ENCODE data around the gene PCDHB2.
"Not testable (repeated sequence)": the region's sequence is repeated elsewhere in the genome, so short reads cannot be mapped to it uniquely, and the experiment has no call there.

Gene PCDHB2

DNA sequence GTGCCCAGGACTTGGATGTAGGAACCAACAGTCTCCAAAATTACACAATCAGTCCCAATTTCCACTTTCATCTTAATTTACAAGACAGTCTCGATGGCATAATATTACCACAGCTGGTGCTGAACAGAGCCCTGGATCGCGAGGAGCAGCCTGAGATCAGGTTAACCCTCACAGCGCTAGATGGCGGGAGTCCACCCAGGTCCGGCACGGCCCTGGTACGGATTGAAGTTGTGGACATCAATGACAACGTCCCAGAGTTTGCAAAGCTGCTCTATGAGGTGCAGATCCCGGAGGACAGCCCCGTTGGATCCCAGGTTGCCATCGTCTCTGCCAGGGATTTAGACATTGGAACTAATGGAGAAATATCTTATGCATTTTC is 837 bp downstream of the PCDHB2 start:
- no peak for TF ChIP-seq CTCF (IDR thresholded peaks at IDR 0.05; ENCODE audit: low read depth, low read length)
- in situ Hi-C loops (cut with HindIII; ENCODE audit: low sequenced_read_pairs), result no loop called here
- DNase-seq (ENCODE audit: low read depth, low spot score), result no peak
- H3K4me3 ChIP-seq (ENCODE audit: low read depth, low read length), result no peak overlapping the region

DNA sequence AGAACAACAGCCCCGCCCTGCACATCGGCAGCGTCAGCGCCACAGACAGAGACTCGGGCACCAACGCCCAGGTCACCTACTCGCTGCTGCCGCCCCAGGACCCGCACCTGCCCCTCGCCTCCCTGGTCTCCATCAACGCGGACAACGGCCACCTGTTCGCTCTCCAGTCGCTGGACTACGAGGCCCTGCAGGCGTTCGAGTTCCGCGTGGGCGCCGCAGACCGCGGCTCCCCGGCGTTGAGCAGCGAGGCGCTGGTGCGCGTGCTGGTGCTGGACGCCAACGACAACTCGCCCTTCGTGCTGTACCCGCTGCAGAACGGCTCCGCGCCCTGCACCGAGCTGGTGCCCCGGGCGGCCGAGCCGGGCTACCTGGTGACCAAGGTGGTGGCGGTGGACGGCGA is 1.8 kb downstream of the PCDHB2 start:
- in situ Hi-C loops (cut with HindIII; ENCODE audit: low sequenced_read_pairs); H3K4me3 ChIP-seq (ENCODE audit: low read depth, low read length); DNase-seq (ENCODE audit: low read depth, low spot score): not testable (repeated sequence)

GRCh38 chr5:141096586-141096985 is 2.2 kb downstream of the PCDHB2 start:
- H3K4me3 ChIP-seq (ENCODE audit: low read depth, low read length); in situ Hi-C loops (cut with HindIII; ENCODE audit: low sequenced_read_pairs); DNase-seq (ENCODE audit: low read depth, low spot score): not testable (repeated sequence)

- in situ Hi-C loops (cut with HindIII; ENCODE audit: low sequenced_read_pairs), result no loop called here
- peak; percentile 22 for TF ChIP-seq CTCF (IDR thresholded peaks at IDR 0.05; ENCODE audit: low read depth, low read length)
- peak; percentile 5 for DNase-seq (ENCODE audit: low read depth, low spot score)
- no peak within 1 kb of the TSS for H3K4me3 ChIP-seq (ENCODE audit: low read depth, low read length)
These were observed 5.9 kb downstream of the PCDHB2 start, which contains the start of gene PCDHB3 for GRCh38 chr5:141100243-141100805. PCDHB3 (plus strand) TSS chr5:141100473; CDS start chr5:141100650, 177 bp downstream.

DNA sequence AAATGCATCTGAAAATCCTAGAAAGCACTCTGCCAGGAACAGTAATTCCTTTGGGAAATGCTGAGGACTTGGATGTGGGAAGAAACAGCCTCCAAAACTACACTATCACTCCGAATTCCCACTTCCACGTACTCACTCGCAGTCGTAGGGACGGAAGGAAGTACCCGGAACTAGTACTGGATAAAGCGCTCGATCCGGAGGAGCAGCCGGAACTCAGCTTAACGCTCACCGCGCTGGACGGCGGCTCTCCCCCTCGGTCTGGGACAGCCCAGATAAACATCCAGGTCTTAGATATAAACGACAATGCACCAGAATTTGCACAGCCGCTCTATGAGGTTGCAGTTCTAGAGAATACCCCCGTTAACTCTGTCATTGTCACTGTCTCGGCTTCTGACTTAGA is 6.6 kb downstream of the PCDHB2 start:
- in situ Hi-C loops (cut with HindIII; ENCODE audit: low sequenced_read_pairs), result no loop called here
- no peak for DNase-seq (ENCODE audit: low read depth, low spot score)
- no peak overlapping the region for H3K4me3 ChIP-seq (ENCODE audit: low read depth, low read length)
- no peak for TF ChIP-seq CTCF (IDR thresholded peaks at IDR 0.05; ENCODE audit: low read depth, low read length)

- DNase-seq (ENCODE audit: low read depth, low spot score); H3K4me3 ChIP-seq (ENCODE audit: low read depth, low read length); in situ Hi-C loops (cut with HindIII; ENCODE audit: low sequenced_read_pairs): not testable (repeated sequence)
These were observed 7.7 kb downstream of the PCDHB2 start for GRCh38 chr5:141102070-141102469.

- DNase-seq (ENCODE audit: low read depth, low spot score); in situ Hi-C loops (cut with HindIII; ENCODE audit: low sequenced_read_pairs); H3K4me3 ChIP-seq (ENCODE audit: low read depth, low read length): not testable (repeated sequence)
These were observed 8.1 kb downstream of the PCDHB2 start for GRCh38 chr5:141102471-141102870.

DNA sequence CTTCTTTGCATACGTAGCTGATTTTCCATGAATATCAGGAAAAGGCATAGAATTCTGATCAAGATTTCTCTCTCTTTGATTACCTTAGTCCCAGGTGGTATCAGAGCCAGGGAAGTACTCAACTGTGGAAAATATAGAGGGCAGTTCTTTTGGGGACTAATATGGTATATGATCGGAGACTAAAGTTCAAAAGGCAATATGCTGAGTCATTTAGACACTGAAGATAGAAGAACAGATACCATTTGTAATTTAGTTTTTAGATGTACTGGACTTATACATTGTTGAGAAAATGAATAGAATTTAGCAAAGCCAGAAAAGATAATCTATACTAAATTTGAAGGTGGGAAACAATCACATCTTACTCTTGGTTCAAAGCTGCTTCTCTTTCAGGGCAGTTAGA is 10.9 kb downstream of the PCDHB2 start:
- TF ChIP-seq CTCF (IDR thresholded peaks at IDR 0.05; ENCODE audit: low read depth, low read length), result no peak
- no peak overlapping the region for H3K4me3 ChIP-seq (ENCODE audit: low read depth, low read length)
- no peak for DNase-seq (ENCODE audit: low read depth, low spot score)
- in situ Hi-C loops (cut with HindIII; ENCODE audit: low sequenced_read_pairs), result no loop called here

GRCh38 chr5:141119250-141119649 is 24.8 kb downstream of the PCDHB2 start:
- DNase-seq (ENCODE audit: low read depth, low spot score), result no peak
- TF ChIP-seq CTCF (IDR thresholded peaks at IDR 0.05; ENCODE audit: low read depth, low read length), result no peak
- H3K4me3 ChIP-seq (ENCODE audit: low read depth, low read length), result no peak overlapping the region
- in situ Hi-C loops (cut with HindIII; ENCODE audit: low sequenced_read_pairs), result no loop called here

Data from astrocyte of the spinal cord (primary cell).